HS-27A (cell line): ENCODE measurements around the gene TIMP3.
"Not testable (repeated sequence)": the region's sequence is repeated elsewhere in the genome, so short reads cannot be mapped to it uniquely, and the experiment has no call there.

ENCODE experiments used
- DNase-seq: peaks from one replicate; pipeline ENCODE4 v3.0.0-alpha.2; 2012; ENCODE audit warnings: low read depth, missing footprints

The TIMP3 gene

GRCh38 chr22:32855045-32855756, 53.7 kb downstream of the TIMP3 start:
- no peak for DNase-seq

GRCh38 chr22:32858121-32858703, 56.7 kb downstream of the TIMP3 start:
- no peak for DNase-seq

GRCh38 chr22:32858957-32859356, 57.5 kb downstream of the TIMP3 start:
- DNase-seq: no peak

- DNase-seq: no peak
Observed at GRCh38 chr22:32859743-32860142, 58.2 kb downstream of the TIMP3 start.

GRCh38 chr22:32861330-32861729, 59.8 kb downstream of the TIMP3 start:
- no peak for DNase-seq

GRCh38 chr22:32862083-32862482, 60.6 kb downstream of the TIMP3 start:
- DNase-seq: no peak

- DNase-seq: no peak
Observed at GRCh38 chr22:32862936-32863661, 61.6 kb downstream of the TIMP3 start.

- no peak for DNase-seq
Observed at GRCh38 chr22:32864041-32864440, 62.5 kb downstream of the TIMP3 start.

GRCh38 chr22:32864596-32864995, 63.1 kb downstream of the TIMP3 start:
- DNase-seq: no peak

GRCh38 chr22:32866953-32867352, 65.4 kb downstream of the TIMP3 start:
- DNase-seq: no peak

- DNase-seq: no peak
Observed at GRCh38 chr22:32868946-32869345, 67.4 kb downstream of the TIMP3 start.

- no peak for DNase-seq
Observed at GRCh38 chr22:32870474-32870873, 69.0 kb downstream of the TIMP3 start.

- not testable (repeated sequence) for DNase-seq
Observed at GRCh38 chr22:32873604-32874003, 72.1 kb downstream of the TIMP3 start.

GRCh38 chr22:32874385-32874784, 72.9 kb downstream of the TIMP3 start:
- DNase-seq: no peak

GRCh38 chr22:32874976-32875375, 73.5 kb downstream of the TIMP3 start:
- DNase-seq: no peak

GRCh38 chr22:32876516-32876915, 75.0 kb downstream of the TIMP3 start:
- DNase-seq: no peak

GRCh38 chr22:32877196-32877595, 75.7 kb downstream of the TIMP3 start:
- DNase-seq: no peak

- no peak for DNase-seq
Observed at GRCh38 chr22:32879550-32879949, 78.0 kb downstream of the TIMP3 start.

- no peak for DNase-seq
Observed at GRCh38 chr22:32880061-32880460, 78.6 kb downstream of the TIMP3 start.

GRCh38 chr22:32880505-32880892, 79.0 kb downstream of the TIMP3 start:
- no peak for DNase-seq

- no peak for DNase-seq
Observed at GRCh38 chr22:32880893-32881596, 79.5 kb downstream of the TIMP3 start.

- no peak for DNase-seq
Observed at GRCh38 chr22:32882360-32882755, 80.9 kb downstream of the TIMP3 start.
